GM23338 (cell line): Measurements from ENCODE around the gene KIAA1755. TPM values are rescaled to one million over a fixed set of nuclear protein-coding genes. Genes with fewer than 3 reads are reported as not detected.

Experiments
- ATAC-seq: fragments of 200-7000 bp; cut with Tn5 transposase; 3 replicates; pipeline ENCODE4 v1.9.1; 2020
- DNase-seq: peaks from one replicate; pipeline ENCODE4 v3.0.0-alpha.2; 2015; ENCODE audit warnings: low spot score
- H2AFZ ChIP-seq: fragments of 200-600 bp; sonication (generic); 2 replicates; pipeline ENCODE4 v1.8.0; 2016; ENCODE audit warnings: antibody characterized with exemption, mild to moderate bottlenecking, moderate library complexity
- H3F3A ChIP-seq: fragments of 200-600 bp; sonication (generic); replicated peaks from 2 replicates; pipeline ENCODE4 v1.8.0; 2017; ENCODE audit warnings: antibody characterized with exemption, mixed run types, low read depth
- H3K27ac ChIP-seq: fragments of 200-600 bp; sonication (generic); 2 replicates; pipeline ENCODE4 v1.6.1; 2016; ENCODE audit warnings: low read depth
- H3K27me3 ChIP-seq: fragments of 200-600 bp; sonication (generic); 2 replicates; pipeline ENCODE4 v1.8.0; 2016; ENCODE audit warnings: mild to moderate bottlenecking, mixed run types, moderate library complexity; ENCODE audit not compliant: insufficient read depth
- H3K36me3 ChIP-seq: fragments of 200-600 bp; sonication (generic); 2 replicates; pipeline ENCODE4 v1.8.0; 2016; ENCODE audit warnings: mild to moderate bottlenecking; ENCODE audit not compliant: insufficient read depth
- H3K4me1 ChIP-seq: fragments of 200-600 bp; sonication (generic); 2 replicates; pipeline ENCODE4 v1.8.0; 2016; ENCODE audit warnings: mild to moderate bottlenecking, moderate library complexity; ENCODE audit not compliant: insufficient read depth
- H3K4me2 ChIP-seq: fragments of 200-600 bp; sonication (generic); 2 replicates; pipeline ENCODE4 v1.7.1; 2017; ENCODE audit warnings: mixed run types
- H3K4me3 ChIP-seq: fragments of 200-600 bp; sonication (generic); 2 replicates; pipeline ENCODE4 v1.6.1; 2016; ENCODE audit warnings: mixed run types
- H3K79me2 ChIP-seq: fragments of 200-600 bp; sonication (generic); replicated peaks from 2 replicates; pipeline ENCODE4 v1.8.0; 2017; ENCODE audit warnings: mild to moderate bottlenecking; ENCODE audit not compliant: insufficient read depth
- H3K9me2 ChIP-seq: fragments of 200-600 bp; sonication (generic); 2 replicates; pipeline ENCODE4 v1.8.0; 2017; ENCODE audit not compliant: insufficient read depth
- H4K20me1 ChIP-seq: fragments of 200-600 bp; sonication (generic); replicated peaks from 2 replicates; pipeline ENCODE4 v1.8.0; 2017; ENCODE audit warnings: mild to moderate bottlenecking; ENCODE audit not compliant: insufficient read depth
- H3K27ac Mint-ChIP-seq: 2 replicates; pipeline ENCODE4 v1.8.0; 2020; ENCODE audit warnings: inconsistent platforms, mild to moderate bottlenecking, moderate library complexity, mixed read lengths
- H3K27me3 Mint-ChIP-seq: 3 replicates; pipeline ENCODE4 v1.8.0; 2022; ENCODE audit warnings: low read depth, mild to moderate bottlenecking, moderate library complexity, mixed read lengths, inconsistent platforms; ENCODE audit not compliant: insufficient read depth, poor library complexity
- H3K36me3 Mint-ChIP-seq: 3 replicates; pipeline ENCODE4 v1.8.0; 2021; ENCODE audit warnings: low read depth, mild to moderate bottlenecking, inconsistent platforms, moderate library complexity, mixed read lengths
- H3K4me1 Mint-ChIP-seq: 3 replicates; pipeline ENCODE4 v1.8.0; 2020; ENCODE audit warnings: mild to moderate bottlenecking, inconsistent platforms, mixed read lengths
- H3K4me3 Mint-ChIP-seq: 3 replicates; pipeline ENCODE4 v1.8.0; 2021; ENCODE audit warnings: moderate library complexity, mild to moderate bottlenecking, inconsistent platforms, mixed read lengths
- H3K9me3 Mint-ChIP-seq: 3 replicates; pipeline ENCODE4 v1.8.0; 2020; ENCODE audit warnings: moderate library complexity, mild to moderate bottlenecking, inconsistent platforms, mixed read lengths
- CREB1 ChIP-seq: fragments of 250-450 bp; sonication (Bioruptor Pico); IDR thresholded peaks from 2 replicates; pipeline ENCODE4 v1.5.0; 2020; ENCODE audit warnings: low read depth, mild to moderate bottlenecking, moderate library complexity
- EZH2 ChIP-seq: fragments of 200-600 bp; sonication (generic); IDR thresholded peaks from one replicate; pipeline ENCODE4 v1.8.0; 2017; ENCODE audit warnings: antibody characterized with exemption, mild to moderate bottlenecking, low read depth; ENCODE audit not compliant: unreplicated experiment
- EZH2phosphoT487 ChIP-seq: fragments of 200-600 bp; sonication (generic); IDR thresholded peaks from one replicate; pipeline ENCODE4 v1.8.1; 2018; ENCODE audit warnings: antibody characterized with exemption; ENCODE audit not compliant: unreplicated experiment
- JUNB ChIP-seq: IDR thresholded peaks from one replicate; pipeline ENCODE4 v1.6.1; 2016; ENCODE audit warnings: antibody characterized with exemption; ENCODE audit not compliant: unreplicated experiment
- NANOG ChIP-seq: IDR thresholded peaks from 2 replicates; pipeline ENCODE4 v1.6.1; 2016; ENCODE audit warnings: antibody characterized with exemption, borderline replicate concordance
- POLR2AphosphoS5 ChIP-seq: IDR thresholded peaks from 2 replicates; pipeline ENCODE4 v1.6.1; 2016; ENCODE audit warnings: antibody characterized with exemption, low read depth
- ZNF114 ChIP-seq: fragments of 250-450 bp; sonication (Bioruptor Pico); IDR thresholded peaks from 2 replicates; pipeline ENCODE4 v1.5.0; 2020; ENCODE audit warnings: mild to moderate bottlenecking, moderate library complexity
- ZNF331 ChIP-seq: fragments of 250-450 bp; sonication (Bioruptor Pico); IDR thresholded peaks from 2 replicates; pipeline ENCODE4 v1.5.0; 2020; ENCODE audit warnings: low read depth, mild to moderate bottlenecking, moderate library complexity
- polyA plus RNA-seq: library from polyadenylated mRNA; unstranded; fragments of >200 nt; fragmentation: Nextera tagmentation; extraction: Ambion mirVana; gene quantifications from 2 replicates; pipeline ENCODE4 v1.2.1, GENCODE V29; 2016
- total RNA-seq: library from RNA; depleted of rRNA; stranded (reverse); fragments of >200 nt; shearing (Covaris generic); gene quantifications from 2 replicates; pipeline ENCODE4 v1.2.3, GENCODE V29; 2014
- TF ChIP-seq, protein P1 (sequence below), 2 experiments: fragments of 200-600 bp in 1 of 2; sonication (generic) in 1 of 2; conservative IDR thresholded peaks; 2 replicates each; pipeline versions ENCODE4 v1.5.1 to v1.6.1; 2016 to 2017; ENCODE audit warnings: antibody characterized with exemption in 2 of 2, low read depth in 2 of 2, mild to moderate bottlenecking in 2 of 2, moderate library complexity in 1 of 2
- TF ChIP-seq, protein P2 (sequence below): IDR thresholded peaks from one replicate; pipeline ENCODE4 v1.6.1; 2018; ENCODE audit warnings: antibody characterized with exemption; ENCODE audit not compliant: unreplicated experiment
- TF ChIP-seq, protein P3 (sequence below): IDR thresholded peaks from 2 replicates; pipeline ENCODE4 v1.6.1; 2016; ENCODE audit warnings: antibody characterized with exemption
- TF ChIP-seq, protein P4 (sequence below): fragments of 250-450 bp; sonication (Bioruptor Pico); IDR thresholded peaks from 2 replicates; pipeline ENCODE4 v1.5.0; 2020; ENCODE audit warnings: mild to moderate bottlenecking, moderate library complexity

KIAA1755 gene
- total and polyA plus RNA-seq, 2 experiments from 2014 or later = 0.28 TPM; not detected in 1

DNA sequence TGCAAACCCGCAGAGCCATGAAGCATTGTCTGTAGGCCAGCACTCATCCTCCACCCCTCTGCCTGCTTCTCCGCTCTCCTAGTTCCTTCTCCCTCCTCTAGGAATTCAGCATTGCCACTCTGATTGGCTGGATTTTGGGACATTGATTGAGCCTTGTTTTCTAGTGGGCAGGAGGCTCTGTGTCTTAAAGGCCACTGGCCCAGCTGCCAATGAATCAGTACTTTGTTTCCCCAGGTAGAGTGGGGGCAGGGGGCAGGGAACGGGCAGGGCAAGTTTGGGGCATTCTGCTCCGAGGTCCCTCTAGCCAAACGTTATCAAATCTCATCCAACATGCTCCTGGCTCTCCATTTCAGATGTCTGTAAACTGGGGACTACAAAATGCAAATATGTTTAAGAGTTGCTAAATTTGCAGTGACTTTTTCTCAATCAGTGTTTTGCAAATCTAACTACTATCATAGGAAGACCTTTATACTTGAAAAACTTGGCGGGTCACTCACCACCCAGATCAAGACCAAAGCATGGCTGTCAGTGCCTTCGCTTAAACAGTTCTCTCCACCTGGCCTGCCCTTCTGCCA, 33.0 kb upstream of the KIAA1755 start:
- H2AFZ ChIP-seq = peak overlapping the region; percentile 61; the same call in 1 of the 2 replicates
- H3K4me2 ChIP-seq = no peak overlapping the region
- Mint-ChIP-seq H3K4me3 (no peak overlapping the region), H3K4me1 (peaks cover 14% of the 10 kb centered on the region), H3K36me3 (no peaks in the 10 kb centered on the region), H3K27me3 (peaks cover 9% of the 10 kb centered on the region), H3K9me3 (no peaks in the 10 kb centered on the region), H3K27ac (peak overlapping the region; percentile 84; the same call in 1 of the 2 replicates)
- no peak overlapping the region for H3K27ac ChIP-seq
- H3F3A ChIP-seq = no peaks in the 10 kb centered on the region
- H3K4me3 ChIP-seq = no peak overlapping the region
- TF ChIP-seq, protein P1, sequence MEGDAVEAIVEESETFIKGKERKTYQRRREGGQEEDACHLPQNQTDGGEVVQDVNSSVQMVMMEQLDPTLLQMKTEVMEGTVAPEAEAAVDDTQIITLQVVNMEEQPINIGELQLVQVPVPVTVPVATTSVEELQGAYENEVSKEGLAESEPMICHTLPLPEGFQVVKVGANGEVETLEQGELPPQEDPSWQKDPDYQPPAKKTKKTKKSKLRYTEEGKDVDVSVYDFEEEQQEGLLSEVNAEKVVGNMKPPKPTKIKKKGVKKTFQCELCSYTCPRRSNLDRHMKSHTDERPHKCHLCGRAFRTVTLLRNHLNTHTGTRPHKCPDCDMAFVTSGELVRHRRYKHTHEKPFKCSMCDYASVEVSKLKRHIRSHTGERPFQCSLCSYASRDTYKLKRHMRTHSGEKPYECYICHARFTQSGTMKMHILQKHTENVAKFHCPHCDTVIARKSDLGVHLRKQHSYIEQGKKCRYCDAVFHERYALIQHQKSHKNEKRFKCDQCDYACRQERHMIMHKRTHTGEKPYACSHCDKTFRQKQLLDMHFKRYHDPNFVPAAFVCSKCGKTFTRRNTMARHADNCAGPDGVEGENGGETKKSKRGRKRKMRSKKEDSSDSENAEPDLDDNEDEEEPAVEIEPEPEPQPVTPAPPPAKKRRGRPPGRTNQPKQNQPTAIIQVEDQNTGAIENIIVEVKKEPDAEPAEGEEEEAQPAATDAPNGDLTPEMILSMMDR (conservative IDR thresholded peaks at IDR 0.05; ENCODE audit: low read depth in 2 of 2) = no peak
- TF ChIP-seq JUNB (no peak), ZNF114 (CRISPR knock-in tag) (no peak), POLR2AphosphoS5 (no peak), ZNF331 (CRISPR knock-in tag) (no peak), CREB1 (CRISPR knock-in tag) (no peak), EZH2 (no peak), EZH2phosphoT487 (no peak), NANOG (no peak)
- TF ChIP-seq, protein P2, sequence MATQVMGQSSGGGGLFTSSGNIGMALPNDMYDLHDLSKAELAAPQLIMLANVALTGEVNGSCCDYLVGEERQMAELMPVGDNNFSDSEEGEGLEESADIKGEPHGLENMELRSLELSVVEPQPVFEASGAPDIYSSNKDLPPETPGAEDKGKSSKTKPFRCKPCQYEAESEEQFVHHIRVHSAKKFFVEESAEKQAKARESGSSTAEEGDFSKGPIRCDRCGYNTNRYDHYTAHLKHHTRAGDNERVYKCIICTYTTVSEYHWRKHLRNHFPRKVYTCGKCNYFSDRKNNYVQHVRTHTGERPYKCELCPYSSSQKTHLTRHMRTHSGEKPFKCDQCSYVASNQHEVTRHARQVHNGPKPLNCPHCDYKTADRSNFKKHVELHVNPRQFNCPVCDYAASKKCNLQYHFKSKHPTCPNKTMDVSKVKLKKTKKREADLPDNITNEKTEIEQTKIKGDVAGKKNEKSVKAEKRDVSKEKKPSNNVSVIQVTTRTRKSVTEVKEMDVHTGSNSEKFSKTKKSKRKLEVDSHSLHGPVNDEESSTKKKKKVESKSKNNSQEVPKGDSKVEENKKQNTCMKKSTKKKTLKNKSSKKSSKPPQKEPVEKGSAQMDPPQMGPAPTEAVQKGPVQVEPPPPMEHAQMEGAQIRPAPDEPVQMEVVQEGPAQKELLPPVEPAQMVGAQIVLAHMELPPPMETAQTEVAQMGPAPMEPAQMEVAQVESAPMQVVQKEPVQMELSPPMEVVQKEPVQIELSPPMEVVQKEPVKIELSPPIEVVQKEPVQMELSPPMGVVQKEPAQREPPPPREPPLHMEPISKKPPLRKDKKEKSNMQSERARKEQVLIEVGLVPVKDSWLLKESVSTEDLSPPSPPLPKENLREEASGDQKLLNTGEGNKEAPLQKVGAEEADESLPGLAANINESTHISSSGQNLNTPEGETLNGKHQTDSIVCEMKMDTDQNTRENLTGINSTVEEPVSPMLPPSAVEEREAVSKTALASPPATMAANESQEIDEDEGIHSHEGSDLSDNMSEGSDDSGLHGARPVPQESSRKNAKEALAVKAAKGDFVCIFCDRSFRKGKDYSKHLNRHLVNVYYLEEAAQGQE = no peak
- TF ChIP-seq, protein P3, sequence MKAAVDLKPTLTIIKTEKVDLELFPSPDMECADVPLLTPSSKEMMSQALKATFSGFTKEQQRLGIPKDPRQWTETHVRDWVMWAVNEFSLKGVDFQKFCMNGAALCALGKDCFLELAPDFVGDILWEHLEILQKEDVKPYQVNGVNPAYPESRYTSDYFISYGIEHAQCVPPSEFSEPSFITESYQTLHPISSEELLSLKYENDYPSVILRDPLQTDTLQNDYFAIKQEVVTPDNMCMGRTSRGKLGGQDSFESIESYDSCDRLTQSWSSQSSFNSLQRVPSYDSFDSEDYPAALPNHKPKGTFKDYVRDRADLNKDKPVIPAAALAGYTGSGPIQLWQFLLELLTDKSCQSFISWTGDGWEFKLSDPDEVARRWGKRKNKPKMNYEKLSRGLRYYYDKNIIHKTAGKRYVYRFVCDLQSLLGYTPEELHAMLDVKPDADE = no peak
- TF ChIP-seq, protein P4, sequence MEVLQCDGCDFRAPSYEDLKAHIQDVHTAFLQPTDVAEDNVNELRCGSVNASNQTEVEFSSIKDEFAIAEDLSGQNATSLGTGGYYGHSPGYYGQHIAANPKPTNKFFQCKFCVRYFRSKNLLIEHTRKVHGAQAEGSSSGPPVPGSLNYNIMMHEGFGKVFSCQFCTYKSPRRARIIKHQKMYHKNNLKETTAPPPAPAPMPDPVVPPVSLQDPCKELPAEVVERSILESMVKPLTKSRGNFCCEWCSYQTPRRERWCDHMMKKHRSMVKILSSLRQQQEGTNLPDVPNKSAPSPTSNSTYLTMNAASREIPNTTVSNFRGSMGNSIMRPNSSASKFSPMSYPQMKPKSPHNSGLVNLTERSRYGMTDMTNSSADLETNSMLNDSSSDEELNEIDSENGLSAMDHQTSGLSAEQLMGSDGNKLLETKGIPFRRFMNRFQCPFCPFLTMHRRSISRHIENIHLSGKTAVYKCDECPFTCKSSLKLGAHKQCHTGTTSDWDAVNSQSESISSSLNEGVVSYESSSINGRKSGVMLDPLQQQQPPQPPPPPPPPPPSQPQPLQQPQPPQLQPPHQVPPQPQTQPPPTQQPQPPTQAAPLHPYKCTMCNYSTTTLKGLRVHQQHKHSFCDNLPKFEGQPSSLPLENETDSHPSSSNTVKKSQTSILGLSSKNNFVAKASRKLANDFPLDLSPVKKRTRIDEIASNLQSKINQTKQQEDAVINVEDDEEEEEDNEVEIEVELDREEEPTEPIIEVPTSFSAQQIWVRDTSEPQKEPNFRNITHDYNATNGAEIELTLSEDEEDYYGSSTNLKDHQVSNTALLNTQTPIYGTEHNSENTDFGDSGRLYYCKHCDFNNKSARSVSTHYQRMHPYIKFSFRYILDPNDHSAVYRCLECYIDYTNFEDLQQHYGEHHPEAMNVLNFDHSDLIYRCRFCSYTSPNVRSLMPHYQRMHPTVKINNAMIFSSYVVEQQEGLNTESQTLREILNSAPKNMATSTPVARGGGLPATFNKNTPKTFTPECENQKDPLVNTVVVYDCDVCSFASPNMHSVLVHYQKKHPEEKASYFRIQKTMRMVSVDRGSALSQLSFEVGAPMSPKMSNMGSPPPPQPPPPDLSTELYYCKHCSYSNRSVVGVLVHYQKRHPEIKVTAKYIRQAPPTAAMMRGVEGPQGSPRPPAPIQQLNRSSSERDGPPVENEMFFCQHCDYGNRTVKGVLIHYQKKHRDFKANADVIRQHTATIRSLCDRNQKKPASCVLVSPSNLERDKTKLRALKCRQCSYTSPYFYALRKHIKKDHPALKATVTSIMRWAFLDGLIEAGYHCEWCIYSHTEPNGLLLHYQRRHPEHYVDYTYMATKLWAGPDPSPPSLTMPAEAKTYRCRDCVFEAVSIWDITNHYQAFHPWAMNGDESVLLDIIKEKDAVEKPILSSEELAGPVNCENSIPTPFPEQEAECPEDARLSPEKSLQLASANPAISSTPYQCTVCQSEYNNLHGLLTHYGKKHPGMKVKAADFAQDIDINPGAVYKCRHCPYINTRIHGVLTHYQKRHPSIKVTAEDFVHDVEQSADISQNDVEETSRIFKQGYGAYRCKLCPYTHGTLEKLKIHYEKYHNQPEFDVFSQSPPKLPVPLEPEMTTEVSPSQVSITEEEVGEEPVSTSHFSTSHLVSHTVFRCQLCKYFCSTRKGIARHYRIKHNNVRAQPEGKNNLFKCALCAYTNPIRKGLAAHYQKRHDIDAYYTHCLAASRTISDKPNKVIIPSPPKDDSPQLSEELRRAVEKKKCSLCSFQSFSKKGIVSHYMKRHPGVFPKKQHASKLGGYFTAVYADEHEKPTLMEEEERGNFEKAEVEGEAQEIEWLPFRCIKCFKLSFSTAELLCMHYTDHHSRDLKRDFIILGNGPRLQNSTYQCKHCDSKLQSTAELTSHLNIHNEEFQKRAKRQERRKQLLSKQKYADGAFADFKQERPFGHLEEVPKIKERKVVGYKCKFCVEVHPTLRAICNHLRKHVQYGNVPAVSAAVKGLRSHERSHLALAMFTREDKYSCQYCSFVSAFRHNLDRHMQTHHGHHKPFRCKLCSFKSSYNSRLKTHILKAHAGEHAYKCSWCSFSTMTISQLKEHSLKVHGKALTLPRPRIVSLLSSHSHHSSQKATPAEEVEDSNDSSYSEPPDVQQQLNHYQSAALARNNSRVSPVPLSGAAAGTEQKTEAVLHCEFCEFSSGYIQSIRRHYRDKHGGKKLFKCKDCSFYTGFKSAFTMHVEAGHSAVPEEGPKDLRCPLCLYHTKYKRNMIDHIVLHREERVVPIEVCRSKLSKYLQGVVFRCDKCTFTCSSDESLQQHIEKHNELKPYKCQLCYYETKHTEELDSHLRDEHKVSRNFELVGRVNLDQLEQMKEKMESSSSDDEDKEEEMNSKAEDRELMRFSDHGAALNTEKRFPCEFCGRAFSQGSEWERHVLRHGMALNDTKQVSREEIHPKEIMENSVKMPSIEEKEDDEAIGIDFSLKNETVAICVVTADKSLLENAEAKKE (CRISPR knock-in tag) = no peak
- no peaks in the 10 kb centered on the region for H3K9me2 ChIP-seq
- ATAC-seq (peak; percentile 67), DNase-seq (peak; percentile 61)
- no peaks in the 10 kb centered on the region for H3K4me1 ChIP-seq
- no peaks in the 10 kb centered on the region for H3K27me3 ChIP-seq
- H3K36me3 ChIP-seq = no peaks in the 10 kb centered on the region
- no peaks in the 10 kb centered on the region for H3K79me2 ChIP-seq
- no peaks in the 10 kb centered on the region for H4K20me1 ChIP-seq
